Fibroblast of skin of back (primary cell): Measurements from ENCODE around the gene LCN9.
"Not testable (repeated sequence)": the region's sequence is repeated elsewhere in the genome, so short reads cannot be mapped to it uniquely, and the experiment has no call there.

Source experiments
- DNase-seq: peaks from one replicate; pipeline ENCODE4 v3.0.0-alpha.2; 2013

LCN9 gene

DNA sequence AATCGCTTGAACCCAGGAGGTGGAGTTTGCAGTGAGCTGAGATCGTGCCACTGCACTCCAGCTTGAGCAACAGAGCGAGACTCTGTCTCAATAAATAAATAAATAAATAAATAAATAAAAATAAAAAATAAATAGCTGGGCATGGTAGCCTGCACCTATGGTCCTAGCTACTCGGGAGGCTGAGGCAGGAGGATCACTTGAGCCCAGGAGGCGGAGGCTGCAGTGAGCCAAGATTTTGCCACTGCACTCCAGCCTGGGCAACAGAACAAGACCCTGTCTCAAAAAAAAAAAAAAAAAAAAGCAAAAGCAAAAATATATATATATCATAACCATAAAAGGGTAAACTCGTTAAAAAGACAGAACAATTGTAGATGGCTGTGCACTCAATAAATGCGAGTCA lies 9.7 kb downstream of the LCN9 start:
- DNase-seq: not testable (repeated sequence)

DNA sequence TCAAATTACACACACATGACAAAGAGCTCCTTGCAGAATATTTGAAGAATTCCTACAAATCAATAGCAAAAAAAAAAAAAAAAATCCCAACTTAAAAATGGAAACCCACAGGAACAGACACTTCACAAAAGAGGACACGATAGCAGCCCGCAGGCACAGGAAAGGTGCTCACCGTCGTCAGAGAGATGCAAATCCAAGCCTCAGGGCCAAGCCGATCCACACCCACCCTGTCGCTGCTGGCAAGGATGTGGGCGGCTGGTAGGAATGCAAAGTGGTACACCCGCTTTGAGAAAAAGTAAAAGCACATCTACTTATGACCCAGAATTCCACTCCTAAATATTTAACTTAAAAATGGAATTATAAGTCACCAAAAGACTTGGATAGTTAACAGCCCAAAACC lies 10.8 kb downstream of the LCN9 start:
- no peak for DNase-seq

DNA sequence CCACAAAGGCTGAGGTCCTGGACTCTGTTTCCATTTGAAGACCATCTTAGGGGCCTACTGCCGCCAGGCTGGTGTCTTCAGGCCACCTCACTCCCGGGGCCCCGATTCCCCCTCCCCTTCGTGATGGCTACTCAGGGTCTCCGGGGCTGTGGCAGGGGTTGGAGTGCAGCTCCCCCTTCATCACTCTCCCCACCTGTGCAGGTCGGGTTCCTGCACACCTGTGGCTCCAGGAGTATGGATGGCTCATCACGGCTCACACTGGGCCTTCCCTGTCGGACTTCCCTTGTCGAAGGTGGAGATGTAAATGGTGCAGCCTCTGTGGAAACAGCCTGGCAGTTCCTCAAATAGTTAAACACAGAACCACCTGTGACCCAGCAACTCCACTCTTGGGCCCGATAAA lies 11.9 kb downstream of the LCN9 start:
- DNase-seq: no peak

DNA sequence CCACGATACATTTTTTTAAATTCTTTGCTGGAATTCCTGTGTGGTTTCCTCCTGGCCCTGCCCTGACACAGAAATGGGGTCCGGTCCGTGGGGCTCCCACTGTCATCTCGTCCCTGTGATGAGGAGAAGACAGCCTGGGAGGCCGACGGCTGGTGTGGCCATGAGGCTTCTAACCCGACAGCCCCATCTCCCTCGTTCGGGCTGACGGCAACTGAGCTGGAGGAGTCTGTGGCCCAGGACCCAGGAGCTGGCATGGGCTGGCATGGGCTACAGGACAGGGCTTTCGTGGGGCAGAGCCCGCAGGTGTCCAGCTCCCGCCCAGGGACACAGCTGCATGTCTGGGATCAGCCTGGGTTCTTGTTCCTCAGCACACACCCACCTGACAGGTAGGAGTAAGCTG lies 13.8 kb downstream of the LCN9 start:
- DNase-seq: no peak

DNA sequence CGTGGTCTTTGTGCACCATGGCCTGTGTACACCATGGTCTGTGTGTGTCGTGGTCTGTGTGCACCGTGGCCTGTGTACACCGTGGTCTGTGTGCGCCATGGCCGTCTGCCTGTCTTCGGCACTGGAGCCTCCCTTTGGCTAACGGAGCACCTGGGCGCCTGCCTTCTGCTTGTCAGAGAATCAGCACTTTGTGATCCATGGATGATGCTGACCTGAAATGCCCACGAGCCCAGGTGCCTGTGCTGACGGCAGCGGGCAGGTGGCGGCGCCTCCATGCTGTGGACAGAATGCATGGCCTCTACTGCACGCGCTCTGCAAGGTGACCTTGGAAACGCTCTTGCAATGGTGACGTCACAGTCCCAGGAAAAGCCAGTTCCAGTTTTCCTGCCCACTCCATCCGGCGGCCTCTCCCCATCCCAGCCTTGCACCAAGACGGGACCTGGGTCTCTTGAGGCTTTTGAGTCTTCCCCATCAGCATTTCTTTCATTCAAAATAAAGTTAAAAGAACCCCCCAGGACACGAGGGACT lies 14.6 kb downstream of the LCN9 start:
- DNase-seq: no peak

DNA sequence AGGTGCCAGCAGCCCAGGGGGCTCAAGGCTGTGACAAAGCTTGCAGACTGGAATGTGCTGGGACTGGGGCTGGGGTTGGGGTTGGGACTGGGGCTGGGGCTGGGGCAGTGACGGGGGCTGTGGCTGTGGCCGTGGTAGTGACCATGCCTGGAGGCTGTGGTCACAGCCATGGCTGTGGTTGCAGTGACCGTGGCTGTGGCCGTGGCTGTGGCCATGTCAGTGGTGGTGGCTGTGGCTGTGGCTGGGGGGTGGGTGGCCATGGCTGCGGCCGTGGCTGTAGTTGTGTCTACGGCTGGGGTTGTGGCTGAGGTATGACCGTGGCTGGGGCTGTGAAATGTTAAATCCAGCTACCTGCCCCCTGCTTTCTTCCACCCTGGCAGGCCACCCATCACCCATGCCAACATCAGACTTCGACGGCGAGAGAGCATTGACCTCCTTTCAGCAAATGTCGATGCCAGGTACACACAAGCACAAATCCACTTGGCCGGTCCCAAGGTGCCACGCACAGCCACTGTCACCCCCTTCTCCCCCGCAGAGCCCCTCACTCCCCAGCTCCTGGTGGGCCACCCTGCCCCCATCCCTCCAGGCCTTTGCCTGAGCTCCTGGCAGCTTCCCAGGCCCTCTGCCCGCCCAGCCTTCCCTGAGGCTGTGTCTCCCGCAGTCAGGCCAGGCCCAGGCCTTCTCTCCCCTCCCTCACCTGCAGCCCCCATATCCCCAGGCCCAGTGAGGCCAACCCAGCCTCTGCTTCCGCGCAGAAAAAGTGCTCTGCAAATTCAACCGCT lies 15.3 kb downstream of the LCN9 start:
- DNase-seq: no peak

DNA sequence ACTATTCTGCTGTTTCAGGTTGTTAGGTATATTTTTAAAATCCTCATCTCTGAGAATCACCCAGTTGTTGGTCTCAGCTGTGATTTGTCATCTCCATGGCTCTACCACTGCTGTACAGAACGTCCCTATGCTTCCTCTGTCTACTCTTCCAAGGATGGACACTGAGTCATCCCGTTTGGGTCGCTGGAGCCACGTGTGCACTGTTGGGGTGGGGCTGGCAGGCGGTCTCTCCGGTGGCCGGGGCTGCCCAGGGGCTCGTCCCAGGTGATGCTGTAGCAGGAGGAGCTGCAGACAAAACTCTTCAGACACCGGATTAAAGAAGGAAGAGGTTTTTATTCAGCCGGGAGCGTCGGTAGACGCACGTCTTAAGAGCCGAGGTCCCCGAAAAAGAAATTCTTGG lies 16.9 kb downstream of the LCN9 start:
- DNase-seq: no peak

DNA sequence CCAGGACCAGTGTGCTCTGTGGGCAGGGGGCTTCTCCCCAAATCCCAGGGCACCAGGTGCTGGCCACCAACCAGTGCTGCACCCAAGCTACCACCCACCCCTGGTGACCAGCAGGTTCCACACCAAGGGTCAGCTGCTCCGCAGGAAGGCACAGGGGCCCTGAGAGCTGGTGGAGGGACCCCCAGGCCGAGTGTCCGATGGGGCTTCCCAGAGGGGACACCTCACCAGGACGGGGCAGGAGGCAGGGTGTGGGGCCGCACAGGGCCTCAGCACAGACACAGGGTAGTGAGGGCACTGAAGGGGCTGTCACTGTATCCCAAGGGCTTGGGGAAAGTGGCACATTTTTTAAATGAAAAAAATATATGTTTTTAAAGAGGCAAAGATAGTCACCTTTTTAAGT lies 18.1 kb downstream of the LCN9 start:
- DNase-seq: no peak

DNA sequence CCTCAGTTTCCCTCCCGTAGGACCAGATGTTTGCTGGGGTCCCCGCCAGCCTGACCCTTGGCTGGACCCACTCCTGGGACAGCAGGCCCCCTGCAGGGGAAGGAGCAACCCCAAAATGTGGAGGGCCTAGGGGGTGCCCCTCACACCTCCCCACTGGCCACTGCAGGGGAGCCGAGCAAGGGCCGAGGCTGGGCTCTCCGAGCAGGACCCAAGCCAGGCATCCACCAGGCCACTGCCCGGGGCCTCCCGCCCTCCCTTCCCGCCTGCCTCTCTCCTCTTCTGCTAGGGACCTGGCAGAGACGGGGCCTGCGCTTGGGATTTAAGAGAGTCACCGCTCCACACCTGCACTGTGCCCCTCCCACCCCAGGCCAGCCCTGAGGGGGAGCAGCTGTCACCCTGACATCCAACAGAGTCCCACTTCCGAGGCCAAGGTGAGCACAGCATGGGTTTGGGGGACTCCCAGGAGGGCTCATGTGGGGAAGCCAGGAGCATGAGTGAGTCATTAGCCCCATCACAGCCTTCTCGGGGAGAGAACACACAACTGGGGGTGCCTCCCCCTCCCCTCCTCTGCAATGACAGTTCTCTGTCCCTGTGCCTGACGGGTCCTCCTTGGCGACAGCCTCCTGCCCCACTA lies 20.4 kb downstream of the LCN9 start:
- no peak for DNase-seq

DNA sequence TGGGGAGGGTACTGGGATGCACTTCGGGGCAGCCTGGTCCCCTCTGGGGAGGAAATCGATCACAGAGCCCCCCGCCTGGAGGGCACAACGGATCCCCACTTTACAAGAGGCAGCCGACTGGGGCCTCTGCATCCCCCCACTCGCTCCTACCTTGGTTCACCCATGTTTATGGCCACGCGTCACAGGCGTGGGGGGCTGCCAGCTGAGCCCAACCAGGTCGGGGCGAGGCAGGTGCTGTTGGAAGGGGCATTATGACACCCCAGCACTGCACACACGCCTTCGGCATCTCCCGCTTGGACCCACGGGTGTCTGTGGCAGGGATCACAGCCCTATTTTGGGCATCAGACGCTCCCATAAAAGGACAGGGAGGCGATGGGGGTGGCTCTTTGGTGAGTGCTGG lies 21.6 kb downstream of the LCN9 start:
- no peak for DNase-seq

DNA sequence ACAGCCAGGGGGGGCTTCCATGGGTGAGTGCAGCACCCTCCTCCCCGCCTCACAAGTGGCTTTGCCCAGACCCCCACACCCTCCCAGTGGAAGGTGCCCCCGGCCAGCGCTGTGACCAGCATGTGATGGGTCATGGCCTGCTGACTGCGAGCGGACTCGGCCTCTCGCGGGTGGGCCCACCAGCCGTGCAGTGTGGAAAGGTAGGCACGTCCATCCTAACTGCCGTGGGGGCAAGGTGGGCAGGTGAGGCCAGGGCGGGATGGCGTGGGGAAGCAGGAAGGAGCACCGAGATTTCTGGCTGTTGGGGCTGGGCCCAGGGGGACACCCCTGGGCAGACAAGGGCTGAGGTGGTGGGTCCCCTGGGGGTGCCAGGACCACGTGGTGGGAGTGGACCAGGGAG lies 24.1 kb downstream of the LCN9 start:
- DNase-seq: no peak

DNA sequence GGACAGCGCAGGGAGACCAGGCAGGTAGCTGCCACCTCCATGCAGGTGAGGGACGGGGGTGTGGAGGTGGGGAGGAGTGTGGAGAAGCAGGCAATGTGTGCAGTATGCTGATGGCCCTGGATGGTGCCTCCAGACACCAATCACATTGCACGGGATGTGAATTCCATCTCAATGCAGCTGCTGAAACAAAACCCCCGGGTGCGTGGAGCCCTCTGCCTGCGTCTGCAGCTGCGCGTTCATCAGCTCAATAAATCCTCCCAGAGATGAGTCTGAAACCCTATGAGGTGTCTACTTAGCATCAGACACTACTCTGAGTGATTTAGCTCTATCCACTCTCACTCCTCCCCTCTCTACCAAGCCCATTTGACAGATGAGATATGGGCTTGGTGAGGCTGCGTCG lies 25.9 kb downstream of the LCN9 start:
- DNase-seq: no peak

DNA sequence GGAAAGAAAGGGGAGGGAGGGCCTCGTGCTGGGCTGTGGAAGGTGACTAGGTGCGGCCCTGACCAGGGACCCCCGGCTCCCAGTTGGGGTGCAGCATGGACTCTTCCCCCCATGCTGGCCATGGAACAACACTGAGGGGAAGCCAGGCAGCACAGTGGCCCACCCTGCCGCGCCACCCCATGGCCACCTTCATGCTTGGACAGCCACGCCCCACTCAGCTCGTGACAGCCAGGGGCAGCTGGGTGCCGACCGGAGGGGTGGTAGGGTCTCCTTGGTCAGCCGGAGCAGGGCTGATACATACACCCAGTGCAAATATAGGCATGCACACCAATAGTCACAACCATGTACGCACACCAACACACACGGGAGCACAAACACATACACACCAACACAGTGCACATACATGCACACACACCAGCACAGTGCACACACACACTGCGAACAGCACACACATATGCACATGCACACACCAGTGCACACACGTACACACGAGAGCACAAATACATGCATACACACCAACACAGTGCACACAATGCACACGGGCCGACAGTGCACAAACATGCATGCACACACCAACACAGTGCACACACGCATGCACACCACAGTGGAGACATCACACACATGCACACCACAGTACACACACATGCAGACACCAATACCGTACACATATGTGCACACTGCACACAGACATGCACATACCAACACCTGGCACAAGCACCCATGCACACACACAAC lies 27.9 kb downstream of the LCN9 start:
- no peak for DNase-seq

DNA sequence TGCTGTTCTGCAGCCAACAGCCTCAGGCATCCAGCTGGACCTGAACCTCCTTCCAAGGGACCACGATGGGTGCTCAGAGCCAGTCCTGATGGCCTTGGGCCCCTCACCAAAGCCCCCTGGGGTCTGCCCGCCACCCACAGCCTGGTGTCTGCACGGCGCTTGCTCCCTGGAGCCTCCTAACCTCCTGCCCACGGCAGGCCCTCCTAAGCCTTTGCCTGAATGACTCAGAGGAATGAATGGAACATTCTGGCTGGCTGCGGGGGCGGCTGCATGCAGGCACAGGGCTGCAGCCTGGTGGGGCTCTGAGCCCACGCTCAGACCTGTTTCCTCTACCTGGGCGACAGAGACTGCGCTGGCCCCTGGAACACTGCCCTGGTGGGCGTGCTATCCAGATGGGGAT lies 29.3 kb downstream of the LCN9 start:
- no peak for DNase-seq

DNA sequence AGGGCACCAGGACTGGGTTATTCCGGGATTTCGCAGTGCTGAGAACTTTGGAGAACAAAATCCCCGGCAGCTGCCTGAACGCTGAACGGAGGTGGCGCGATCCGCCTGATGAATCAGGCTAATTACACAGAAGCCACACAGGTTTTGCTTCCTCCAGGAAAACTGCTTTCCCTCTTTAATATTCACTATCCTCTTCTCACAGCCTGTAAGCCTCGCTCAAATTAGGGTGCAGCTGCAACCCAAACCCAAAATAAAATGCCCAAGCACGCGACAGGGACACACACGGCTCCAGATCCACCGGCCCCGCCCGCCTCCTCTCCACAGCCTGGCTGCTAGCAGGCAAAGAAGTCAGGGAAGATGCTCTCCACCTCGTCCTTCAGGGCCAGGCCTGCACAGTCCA lies 30.2 kb downstream of the LCN9 start:
- DNase-seq: no peak

DNA sequence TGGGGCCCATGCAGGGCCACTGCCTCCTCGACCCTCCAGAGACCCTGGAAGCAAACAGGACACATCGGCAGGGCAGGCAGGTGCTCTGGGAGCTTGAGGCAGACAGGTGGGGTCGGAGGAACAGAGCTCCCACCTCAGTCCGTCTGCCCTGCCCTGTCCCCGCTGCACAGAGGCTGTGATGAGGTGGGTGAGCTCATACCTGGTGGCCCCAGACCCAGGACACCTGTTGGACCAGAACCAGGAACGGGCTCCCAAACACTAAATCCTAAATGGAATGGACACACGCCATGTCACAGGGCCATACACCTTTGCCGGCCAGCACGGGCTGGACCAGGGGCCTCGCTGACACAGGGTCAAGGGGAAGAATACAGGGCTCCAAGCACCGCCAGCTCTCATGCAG lies 30.7 kb downstream of the LCN9 start:
- DNase-seq: no peak

DNA sequence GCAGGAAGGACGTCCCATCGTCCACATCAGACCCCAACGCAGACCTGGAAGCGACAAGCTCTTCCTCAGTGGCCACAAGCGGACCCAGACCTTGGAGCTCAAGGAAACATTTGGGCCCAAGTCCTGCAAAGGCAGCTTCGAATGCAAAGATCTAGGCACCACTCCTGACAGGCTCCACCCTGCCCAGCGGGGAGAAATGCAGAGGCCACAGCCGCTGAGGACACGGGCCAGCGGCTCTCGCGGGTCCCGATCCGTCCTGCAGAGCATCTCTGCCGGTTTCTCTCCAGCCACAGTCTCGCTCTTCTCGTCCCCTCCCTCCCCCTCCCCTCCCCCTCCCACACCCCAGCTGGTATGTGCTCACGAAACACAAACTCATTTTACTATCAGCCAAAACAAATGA lies 31.3 kb downstream of the LCN9 start:
- no peak for DNase-seq

DNA sequence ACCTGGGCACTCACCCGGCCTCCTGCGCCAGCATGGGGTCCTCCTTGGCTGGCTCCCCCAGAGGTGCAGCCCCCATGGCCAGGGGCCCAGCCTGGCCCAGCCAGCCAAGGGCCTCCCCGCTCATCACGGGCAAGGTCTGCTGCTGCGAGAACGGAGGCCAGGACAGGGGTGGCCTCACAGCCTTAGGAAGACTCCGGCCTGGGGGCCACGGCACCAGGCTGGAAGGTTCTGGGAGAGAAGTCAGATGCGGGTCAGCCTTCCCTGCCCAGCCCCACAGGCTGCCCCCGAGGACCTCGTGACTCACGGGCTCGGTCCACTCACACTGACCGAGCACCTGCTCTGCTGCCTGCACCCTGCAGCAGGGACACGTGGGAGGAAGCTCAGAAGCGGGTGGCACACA lies 31.9 kb downstream of the LCN9 start:
- DNase-seq: no peak

DNA sequence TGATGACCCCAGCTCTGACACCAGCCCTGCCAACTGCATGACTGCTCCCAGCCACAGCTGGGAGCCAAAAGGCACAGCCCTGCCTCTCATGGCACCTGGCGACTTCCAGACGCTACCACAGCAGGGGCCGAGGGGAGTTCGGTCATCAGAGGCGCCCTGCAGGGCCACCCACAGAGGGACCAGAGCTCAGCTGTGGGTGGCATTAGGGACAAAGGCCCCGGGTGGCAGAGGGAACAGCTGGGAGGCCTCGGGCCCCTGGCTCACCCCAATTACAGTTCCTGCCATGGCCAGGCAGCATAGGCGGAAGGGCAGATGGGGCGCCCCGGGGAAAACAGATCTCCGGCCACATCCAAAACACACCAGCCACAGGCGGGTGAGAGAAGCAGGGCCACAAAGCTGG lies 32.5 kb downstream of the LCN9 start:
- DNase-seq: no peak

DNA sequence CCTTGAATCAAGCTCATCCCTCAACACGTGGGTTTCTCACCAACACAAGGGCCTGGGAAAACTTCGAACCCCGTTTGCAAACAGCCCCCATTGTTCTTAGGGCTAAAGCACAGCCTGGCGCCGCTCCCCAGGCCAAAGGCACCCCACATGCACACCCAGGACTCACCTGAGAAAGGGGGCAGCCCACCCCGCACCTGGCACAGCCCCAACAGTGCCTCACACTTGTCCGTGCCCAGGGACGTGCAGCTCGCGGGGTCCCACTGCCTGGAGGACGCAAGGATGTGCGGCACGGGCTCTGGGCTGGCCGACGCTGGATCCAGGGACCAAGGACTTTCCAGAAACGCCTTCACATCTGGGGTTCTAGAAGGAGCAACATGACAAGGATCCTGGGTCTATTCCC lies 33.3 kb downstream of the LCN9 start:
- DNase-seq: no peak

DNA sequence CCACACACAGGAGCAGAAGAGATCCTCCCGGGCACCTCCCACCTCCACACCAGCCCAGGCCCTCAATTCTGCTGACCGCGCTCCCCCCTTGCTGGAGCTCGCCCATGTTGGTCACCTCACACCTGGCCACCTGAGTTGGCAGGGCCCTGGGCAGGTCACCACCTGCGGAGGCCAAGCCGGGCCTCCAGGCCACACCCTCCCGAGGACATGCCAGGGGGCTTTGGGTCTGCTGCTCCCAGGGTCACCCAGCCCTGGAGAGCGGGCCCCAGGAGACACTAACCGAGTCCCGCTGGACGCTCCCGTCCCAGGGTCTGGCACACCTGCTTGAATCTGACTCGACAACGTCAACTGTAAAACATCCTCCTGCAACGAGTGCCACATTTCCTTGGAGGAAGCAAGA lies 34.1 kb downstream of the LCN9 start:
- DNase-seq: no peak

DNA sequence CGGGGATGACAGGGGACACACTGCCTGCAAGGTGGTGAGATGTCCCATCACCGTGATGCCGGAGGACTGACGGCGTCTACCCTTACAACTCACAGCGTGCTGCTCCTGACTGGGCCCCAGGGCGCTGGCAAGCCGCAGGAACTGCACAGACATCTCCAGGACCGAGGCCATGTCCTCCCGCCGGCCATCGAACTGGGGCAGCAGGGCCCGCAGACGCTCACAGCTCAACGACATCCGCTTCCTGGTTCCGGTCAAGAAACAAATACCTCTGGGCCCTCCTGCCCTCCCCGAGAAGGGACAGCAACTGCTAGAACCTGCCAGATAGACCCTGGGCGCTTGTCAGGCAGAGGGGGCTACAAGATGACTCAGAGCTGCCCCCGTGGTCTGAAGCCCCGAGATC lies 35.1 kb downstream of the LCN9 start:
- no peak for DNase-seq

DNA sequence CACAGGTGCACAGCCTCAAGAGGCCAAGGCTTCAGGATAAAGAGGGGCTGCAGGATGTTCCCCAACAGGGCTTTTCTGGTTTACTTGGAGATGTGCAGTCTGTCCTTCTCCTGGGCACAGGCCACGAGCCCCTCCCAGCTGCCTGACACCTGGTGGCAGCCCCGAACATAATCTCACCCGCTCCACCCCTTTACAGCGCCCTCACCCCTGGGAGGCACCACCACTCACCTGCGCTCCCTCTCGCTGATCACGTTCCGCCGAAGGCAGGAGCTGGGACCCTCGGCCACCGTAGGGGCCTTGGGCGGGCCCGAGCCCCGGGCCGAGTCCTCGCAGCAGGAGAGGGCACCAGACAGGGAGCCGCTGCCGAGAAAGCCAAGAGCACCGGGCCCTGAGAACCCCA lies 35.7 kb downstream of the LCN9 start:
- no peak for DNase-seq

DNA sequence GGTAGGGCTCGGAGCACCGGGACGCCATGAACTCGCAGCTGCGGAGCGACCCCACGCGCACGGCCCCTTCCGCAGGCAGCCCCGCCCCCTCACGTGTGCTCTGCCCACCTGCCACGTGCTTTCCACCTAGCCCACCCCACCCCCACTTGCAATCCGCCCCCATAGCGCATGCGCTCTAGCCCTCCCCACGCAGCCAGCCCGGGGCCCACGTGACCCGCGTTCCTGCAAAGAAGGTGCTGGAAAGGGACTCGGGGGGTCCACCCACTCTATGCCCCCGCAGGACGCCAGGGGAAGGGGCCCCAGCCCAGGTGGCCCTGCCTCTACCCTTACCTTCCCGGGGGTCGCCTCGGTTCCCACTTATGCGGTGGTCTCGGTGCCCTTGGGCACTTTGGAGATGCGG lies 36.3 kb downstream of the LCN9 start, which contains the start of gene SOHLH1:
Gene SOHLH1, minus strand, starts transcription at position 42 of the 400 bp plus-strand sequence. Its CDS starts 14 bp downstream, at position 28.
- DNase-seq: no peak
